Measurements from ENCODE around the gene HOXB9. TPM values are rescaled to one million over a fixed set of nuclear protein-coding genes. Genes with fewer than 3 reads are reported as not detected.

HOXB9 gene
- polyA plus RNA-seq, 1 experiment: not detected

DNA sequence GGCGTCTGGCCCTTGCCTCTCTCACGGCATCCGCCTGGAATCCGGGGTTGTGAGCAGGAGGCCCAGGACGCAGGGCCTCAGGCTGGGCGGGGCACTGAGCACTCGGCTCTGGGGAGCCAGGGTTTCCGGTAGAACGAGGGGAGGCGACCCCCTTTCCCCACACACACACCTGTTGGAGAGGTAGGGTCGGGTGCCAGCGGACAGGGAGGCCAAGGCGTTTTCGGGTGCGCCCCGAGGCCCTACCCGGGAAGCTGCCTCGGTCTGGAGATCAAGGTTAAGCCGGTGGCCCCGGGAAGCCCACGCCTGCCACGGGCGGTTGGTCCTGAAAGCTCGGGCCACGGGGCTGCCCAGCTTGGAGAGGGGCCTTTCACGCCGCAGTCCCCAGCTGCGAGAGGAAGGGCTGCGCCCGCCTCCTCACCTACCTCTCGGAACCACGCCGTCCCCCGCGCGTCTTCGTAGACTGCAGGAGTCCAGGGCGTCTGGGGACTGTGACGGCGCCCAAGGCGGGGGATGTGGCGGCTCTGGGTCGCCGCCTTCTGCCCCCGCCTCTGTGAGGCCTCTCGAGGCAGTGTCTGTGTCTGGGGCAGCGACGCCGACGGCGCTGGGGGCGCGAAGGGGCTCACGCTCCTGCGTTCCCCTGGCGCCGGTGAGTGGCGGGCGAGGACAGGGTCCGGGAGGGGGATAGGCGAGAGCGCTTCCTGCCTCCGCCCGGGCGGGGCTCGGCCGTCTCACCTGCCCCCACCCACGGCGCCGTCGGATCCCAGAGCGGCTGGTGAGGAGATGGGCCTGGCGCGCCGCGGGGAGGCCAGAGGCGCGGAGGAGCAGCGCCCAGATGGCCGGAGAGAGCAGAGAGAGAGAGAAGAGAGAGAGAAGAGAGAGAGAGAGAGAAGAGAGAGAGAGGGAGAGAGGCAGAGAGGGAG lies 20.3 kb upstream of the HOXB9 start:
- no peak for DNase-seq (ENCODE audit: low read depth)
- Histone ChIP-seq H3K27me3 (ENCODE audit: control insufficient read depth, insufficient read depth, low read length) (peaks cover 53% of the 10 kb centered on the region), H3K36me3 (ENCODE audit: control insufficient read depth, insufficient read depth, low read length) (no peaks in the 10 kb centered on the region), H3K4me3 (ENCODE audit: low read depth, low read length) (no peak overlapping the region)
- TF ChIP-seq, protein P1, sequence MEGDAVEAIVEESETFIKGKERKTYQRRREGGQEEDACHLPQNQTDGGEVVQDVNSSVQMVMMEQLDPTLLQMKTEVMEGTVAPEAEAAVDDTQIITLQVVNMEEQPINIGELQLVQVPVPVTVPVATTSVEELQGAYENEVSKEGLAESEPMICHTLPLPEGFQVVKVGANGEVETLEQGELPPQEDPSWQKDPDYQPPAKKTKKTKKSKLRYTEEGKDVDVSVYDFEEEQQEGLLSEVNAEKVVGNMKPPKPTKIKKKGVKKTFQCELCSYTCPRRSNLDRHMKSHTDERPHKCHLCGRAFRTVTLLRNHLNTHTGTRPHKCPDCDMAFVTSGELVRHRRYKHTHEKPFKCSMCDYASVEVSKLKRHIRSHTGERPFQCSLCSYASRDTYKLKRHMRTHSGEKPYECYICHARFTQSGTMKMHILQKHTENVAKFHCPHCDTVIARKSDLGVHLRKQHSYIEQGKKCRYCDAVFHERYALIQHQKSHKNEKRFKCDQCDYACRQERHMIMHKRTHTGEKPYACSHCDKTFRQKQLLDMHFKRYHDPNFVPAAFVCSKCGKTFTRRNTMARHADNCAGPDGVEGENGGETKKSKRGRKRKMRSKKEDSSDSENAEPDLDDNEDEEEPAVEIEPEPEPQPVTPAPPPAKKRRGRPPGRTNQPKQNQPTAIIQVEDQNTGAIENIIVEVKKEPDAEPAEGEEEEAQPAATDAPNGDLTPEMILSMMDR (IDR thresholded peaks at IDR 0.05; ENCODE audit: insufficient read depth, low read depth, low read length): no peak
- CTCF ChIA-PET: interaction anchor here (1.0 kb wide), 1 partner anchor 9 kb away, joined by 3 read pairs; no protein-coding TSS in a partner anchor
- POLR2A ChIA-PET: no interaction called here

DNA sequence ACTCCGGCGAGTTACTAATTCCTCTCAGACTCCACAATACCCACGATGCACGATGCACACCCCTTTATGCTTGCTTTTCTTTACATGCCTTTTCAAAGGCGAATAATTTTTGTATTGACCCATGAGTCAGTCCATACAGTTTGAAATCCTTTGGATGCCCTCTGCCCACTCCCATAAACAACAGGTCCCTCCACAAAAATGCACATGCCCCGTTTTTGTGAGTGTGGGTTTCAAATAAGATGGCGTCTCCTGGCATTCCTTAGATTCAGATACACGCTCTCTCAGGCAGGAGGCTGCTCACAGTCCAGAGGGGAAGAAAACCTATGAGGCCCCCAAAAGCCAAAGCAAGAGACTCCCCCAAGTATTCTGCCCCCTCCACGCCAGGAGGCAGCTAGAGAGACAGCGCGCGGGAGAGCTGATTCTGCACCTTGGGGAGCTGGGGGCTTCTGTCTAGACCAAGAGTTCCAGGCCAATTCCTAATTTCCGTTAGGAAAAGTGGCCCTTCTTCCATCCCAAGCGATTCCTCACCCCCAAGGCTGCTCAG lies 19.6 kb upstream of the HOXB9 start:
- Histone ChIP-seq H3K4me3 (ENCODE audit: low read depth, low read length) (no peak overlapping the region), H3K27me3 (ENCODE audit: control insufficient read depth, insufficient read depth, low read length) (peaks cover 60% of the 10 kb centered on the region), H3K36me3 (ENCODE audit: control insufficient read depth, insufficient read depth, low read length) (no peaks in the 10 kb centered on the region)
- DNase-seq (ENCODE audit: low read depth): no peak
- TF ChIP-seq, protein P1 (IDR thresholded peaks at IDR 0.05; ENCODE audit: insufficient read depth, low read depth, low read length): no peak
- POLR2A ChIA-PET: no interaction called here
- CTCF ChIA-PET: interaction anchor here (1.0 kb wide), 1 partner anchor 9 kb away, joined by 3 read pairs; no protein-coding TSS in a partner anchor

DNA sequence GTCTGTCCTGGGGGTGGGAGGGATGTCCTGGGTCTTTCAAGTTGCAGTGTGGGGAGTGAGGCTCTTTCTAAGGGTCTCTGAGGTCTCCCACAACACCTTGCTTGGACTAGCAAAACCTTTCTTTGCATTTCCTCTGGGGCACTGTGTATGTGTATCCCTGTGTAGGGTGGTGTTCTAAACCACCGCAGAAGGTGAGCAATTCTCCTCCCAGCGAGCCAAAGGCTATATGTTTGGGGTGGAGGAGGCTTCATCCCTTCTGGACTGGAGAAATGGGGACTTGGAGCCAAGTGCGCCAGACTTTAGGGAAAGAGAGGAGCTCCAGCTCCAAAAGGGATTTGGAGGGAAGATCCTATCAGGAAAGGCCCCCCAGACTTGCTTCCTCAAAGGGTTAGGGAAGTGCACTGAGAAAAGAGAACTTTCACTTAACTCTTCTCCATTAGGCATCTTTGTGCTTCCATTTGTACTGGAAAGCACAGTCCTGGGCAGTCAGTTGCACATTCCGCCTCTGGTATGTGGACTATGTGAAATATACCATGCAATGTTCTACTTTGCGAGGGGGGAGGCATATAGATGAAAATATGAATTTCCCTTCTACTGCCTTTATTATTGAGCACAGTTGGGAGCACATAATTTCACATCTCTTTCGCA lies 18.9 kb upstream of the HOXB9 start:
- no peak for DNase-seq (ENCODE audit: low read depth)
- POLR2A ChIA-PET: no interaction called here
- CTCF ChIA-PET: no interaction called here
- TF ChIP-seq, protein P1 (IDR thresholded peaks at IDR 0.05; ENCODE audit: insufficient read depth, low read depth, low read length): no peak
- Histone ChIP-seq H3K36me3 (ENCODE audit: control insufficient read depth, insufficient read depth, low read length) (no peaks in the 10 kb centered on the region), H3K4me3 (ENCODE audit: low read depth, low read length) (no peak overlapping the region), H3K27me3 (ENCODE audit: control insufficient read depth, insufficient read depth, low read length) (peaks cover 64% of the 10 kb centered on the region)

DNA sequence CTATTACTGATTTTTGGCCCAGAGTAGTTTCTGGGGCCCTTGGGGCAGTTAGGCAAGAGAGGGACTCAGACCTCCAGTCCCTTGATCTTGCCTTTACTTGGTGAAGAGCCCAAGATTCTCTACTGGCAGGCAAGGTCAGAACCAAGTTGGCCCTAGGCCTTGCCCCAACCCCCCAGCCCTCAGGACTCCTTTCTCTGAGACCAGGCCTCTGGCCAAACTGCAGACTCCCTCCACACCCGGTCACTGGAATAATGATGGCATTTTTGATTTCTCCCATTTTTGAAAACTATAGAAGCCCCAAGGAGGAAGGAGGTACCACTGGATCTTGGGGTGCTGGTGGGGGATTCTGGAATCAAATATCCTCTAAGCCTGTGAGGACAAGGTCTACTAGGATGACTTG lies 18.0 kb upstream of the HOXB9 start:
- DNase-seq (ENCODE audit: low read depth): no peak
- Histone ChIP-seq H3K27me3 (ENCODE audit: control insufficient read depth, insufficient read depth, low read length) (peaks cover 63% of the 10 kb centered on the region), H3K36me3 (ENCODE audit: control insufficient read depth, insufficient read depth, low read length) (no peaks in the 10 kb centered on the region), H3K4me3 (ENCODE audit: low read depth, low read length) (no peak overlapping the region)
- POLR2A ChIA-PET: no interaction called here
- CTCF ChIA-PET: interaction anchor here (0.6 to 0.9 kb wide), 2 partner anchors 11 to 81 kb away, joined by 3 read pairs; no protein-coding TSS in a partner anchor
- TF ChIP-seq, protein P1 (IDR thresholded peaks at IDR 0.05; ENCODE audit: insufficient read depth, low read depth, low read length): no peak

DNA sequence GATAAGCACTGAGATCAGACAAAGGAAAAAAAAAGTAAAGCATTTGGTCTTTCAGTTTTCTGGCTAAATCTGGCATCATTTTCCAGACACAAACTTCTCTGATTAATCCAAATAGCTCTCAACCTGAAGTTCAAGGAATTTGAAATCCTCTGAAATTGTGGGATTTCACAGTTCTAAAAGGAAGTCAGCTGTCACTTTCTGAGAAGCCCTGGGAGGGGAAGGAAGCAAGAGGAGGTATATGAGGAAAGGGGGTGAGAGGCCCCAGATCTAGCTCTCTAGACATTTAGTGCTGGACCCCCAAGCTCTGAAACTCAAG lies 17.5 kb upstream of the HOXB9 start:
- Histone ChIP-seq H3K36me3 (ENCODE audit: control insufficient read depth, insufficient read depth, low read length) (no peaks in the 10 kb centered on the region), H3K27me3 (ENCODE audit: control insufficient read depth, insufficient read depth, low read length) (peaks cover 65% of the 10 kb centered on the region), H3K4me3 (ENCODE audit: low read depth, low read length) (no peak overlapping the region)
- no peak for DNase-seq (ENCODE audit: low read depth)
- POLR2A ChIA-PET: no interaction called here
- TF ChIP-seq, protein P1 (IDR thresholded peaks at IDR 0.05; ENCODE audit: insufficient read depth, low read depth, low read length): no peak
- CTCF ChIA-PET: interaction anchor here (0.6 to 0.9 kb wide), 2 partner anchors 11 to 82 kb away, joined by 3 read pairs; no protein-coding TSS in a partner anchor

Data from BJ (cell line).